ENCODE measurements around the gene VSNL1. TPM values are rescaled to one million over a fixed set of nuclear protein-coding genes. Genes with fewer than 3 reads are reported as not detected.

The VSNL1 gene
- polyA plus RNA-seq, 3 donors = 3.7 to 4.8 (median 3.8) TPM

DNA sequence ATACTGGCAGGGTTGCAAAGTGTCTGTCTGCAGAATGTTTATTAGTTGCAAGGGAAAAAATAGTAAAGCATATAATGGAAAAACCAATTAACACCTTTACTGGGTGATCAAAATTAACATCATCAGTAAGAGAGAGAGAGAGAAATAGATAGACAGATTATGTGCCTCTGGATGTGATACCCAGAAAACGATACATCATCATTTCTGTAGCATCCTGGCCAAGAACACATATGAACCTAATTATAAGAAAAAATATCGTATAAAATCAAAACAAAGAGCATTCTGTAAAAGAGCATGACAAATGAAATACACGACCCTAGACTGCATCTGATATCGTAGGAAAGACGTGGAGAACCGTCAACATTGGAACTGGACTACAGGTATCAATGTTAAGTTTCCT lies 148.5 kb downstream of the VSNL1 start:
- no peak for DNase-seq

DNA sequence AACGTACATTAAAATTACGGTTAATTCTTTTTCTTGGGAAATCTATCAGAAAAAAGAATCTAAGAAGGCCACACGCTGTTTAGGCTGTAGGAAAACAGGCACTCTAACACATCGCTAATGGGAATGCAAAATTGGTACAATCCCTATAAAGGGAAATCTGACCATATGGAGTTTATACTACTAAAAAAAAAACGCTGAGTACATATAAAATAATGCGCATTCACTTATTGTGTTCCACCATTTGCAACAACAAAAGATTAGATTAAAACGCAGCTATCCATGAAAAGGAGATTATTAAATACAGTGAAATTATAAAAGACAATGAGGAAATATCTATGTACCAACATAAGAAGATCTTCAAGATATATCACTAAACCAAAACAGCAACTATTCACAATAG lies 150.3 kb downstream of the VSNL1 start:
- no peak for DNase-seq

Other genes starting within 250 kb of the VSNL1 start
- gene RAD51AP2, start 22.3 kb upstream of the VSNL1 start, polyA plus RNA-seq (ENCODE audit: insufficient read length in 3 of 3) = under 1 TPM; 0.12 to 0.19 (median 0.17) TPM
- 10 to 100 TPM; 31.6 to 39.4 (median 35.1) TPM for gene SMC6, start 213.1 kb downstream of the VSNL1 start, polyA plus RNA-seq (ENCODE audit: insufficient read length in 3 of 3)
- gene GEN1, start 213.4 kb downstream of the VSNL1 start, polyA plus RNA-seq (ENCODE audit: insufficient read length in 3 of 3) = 10 to 100 TPM; 10.6 to 16.5 (median 15.3) TPM